ENCODE data around the gene PCGF3.
A peak's percentile ranks its signal among the peaks of the same experiment; 100 is the strongest.

The PCGF3 gene

GRCh38 chr4:815464-816146 lies 110.0 kb downstream of the PCGF3 start:
- TF ChIP-seq CTCF (IDR thresholded peaks at IDR 0.05): no peak
- TF ChIP-seq ZFX (IDR thresholded peaks at IDR 0.05; ENCODE audit: borderline replicate concordance): no peak
- H3K27ac ChIP-seq: 0 out of 2 replicates have a peak overlapping the region, but pooled peaks have one; percentile 23

- TF ChIP-seq ZFX (IDR thresholded peaks at IDR 0.05; ENCODE audit: borderline replicate concordance) (no peak), CTCF (IDR thresholded peaks at IDR 0.05) (no peak)
- no peak overlapping the region for H3K27ac ChIP-seq
Observed at GRCh38 chr4:818106-818921, 112.7 kb downstream of the PCGF3 start.

GRCh38 chr4:819401-820229 lies 114.0 kb downstream of the PCGF3 start:
- TF ChIP-seq ZFX (IDR thresholded peaks at IDR 0.05; ENCODE audit: borderline replicate concordance): no peak
- TF ChIP-seq CTCF (IDR thresholded peaks at IDR 0.05): no peak
- no peak overlapping the region for H3K27ac ChIP-seq

Measured in 22Rv1 (cell line).